ENCODE data around the gene KLHL13. TPM values are rescaled to one million over a fixed set of nuclear protein-coding genes. Genes with fewer than 3 reads are reported as not detected.

The KLHL13 gene
- total RNA-seq, 2 donors from 2014 or later, result 1.3 to 1.6 TPM

- DNase-seq (no peak), ATAC-seq (replicated peaks in 1 of 2) (no peak)
- no peak overlapping the region for H3K27ac Mint-ChIP-seq
- no peaks in the 10 kb centered on the region for H3K36me3 Mint-ChIP-seq (ENCODE audit: insufficient read depth in 2 of 2)
- no peaks in the 10 kb centered on the region for H3K27me3 Mint-ChIP-seq (ENCODE audit: low read depth)
- no peaks in the 10 kb centered on the region for H3K9me3 Mint-ChIP-seq
- H3K4me1 Mint-ChIP-seq (ENCODE audit: low read depth), result no peaks in the 10 kb centered on the region
- no peak overlapping the region for H3K4me3 Mint-ChIP-seq
Observed at GRCh38 chrX:117996918-117997480, 119.6 kb downstream of the KLHL13 start.

- H3K4me1 Mint-ChIP-seq (ENCODE audit: low read depth), result no peaks in the 10 kb centered on the region
- ATAC-seq (replicated peaks in 1 of 2) (no peak), DNase-seq (no peak)
- no peaks in the 10 kb centered on the region for H3K9me3 Mint-ChIP-seq
- H3K27ac Mint-ChIP-seq, result no peak overlapping the region
- no peak overlapping the region for H3K4me3 Mint-ChIP-seq
- no peaks in the 10 kb centered on the region for H3K27me3 Mint-ChIP-seq (ENCODE audit: low read depth)
- H3K36me3 Mint-ChIP-seq (ENCODE audit: insufficient read depth in 2 of 2), result no peaks in the 10 kb centered on the region
Observed at GRCh38 chrX:117996408-117996807, 120.2 kb downstream of the KLHL13 start.

- no peaks in the 10 kb centered on the region for H3K9me3 Mint-ChIP-seq
- no peaks in the 10 kb centered on the region for H3K4me1 Mint-ChIP-seq (ENCODE audit: low read depth)
- no peaks in the 10 kb centered on the region for H3K36me3 Mint-ChIP-seq (ENCODE audit: insufficient read depth in 2 of 2)
- no peak overlapping the region for H3K4me3 Mint-ChIP-seq
- DNase-seq, result no peak
- no peaks in the 10 kb centered on the region for H3K27me3 Mint-ChIP-seq (ENCODE audit: low read depth)
- ATAC-seq (replicated peaks in 1 of 2), result no peak
- no peak overlapping the region for H3K27ac Mint-ChIP-seq
Observed at GRCh38 chrX:117995378-117995777, 121.2 kb downstream of the KLHL13 start.

- no peak for ATAC-seq (replicated peaks in 1 of 2)
- Mint-ChIP-seq H3K9me3 (no peaks in the 10 kb centered on the region), H3K27me3 (ENCODE audit: low read depth) (no peaks in the 10 kb centered on the region), H3K36me3 (ENCODE audit: insufficient read depth in 2 of 2) (no peaks in the 10 kb centered on the region), H3K27ac (no peak overlapping the region), H3K4me1 (ENCODE audit: low read depth) (no peaks in the 10 kb centered on the region), H3K4me3 (no peak overlapping the region)
- DNase-seq, result no peak
Observed at GRCh38 chrX:117992192-117992723, 124.4 kb downstream of the KLHL13 start.

GRCh38 chrX:117990438-117990837 lies 126.2 kb downstream of the KLHL13 start:
- H3K27me3 Mint-ChIP-seq (ENCODE audit: low read depth), result no peaks in the 10 kb centered on the region
- H3K4me3 Mint-ChIP-seq, result no peak overlapping the region
- no peak for ATAC-seq (replicated peaks in 1 of 2)
- H3K27ac Mint-ChIP-seq, result no peak overlapping the region
- DNase-seq, result no peak
- no peaks in the 10 kb centered on the region for H3K4me1 Mint-ChIP-seq (ENCODE audit: low read depth)
- no peaks in the 10 kb centered on the region for H3K9me3 Mint-ChIP-seq
- no peaks in the 10 kb centered on the region for H3K36me3 Mint-ChIP-seq (ENCODE audit: insufficient read depth in 2 of 2)

GRCh38 chrX:117989512-117989911 lies 127.1 kb downstream of the KLHL13 start:
- Mint-ChIP-seq H3K36me3 (ENCODE audit: insufficient read depth in 2 of 2) (no peaks in the 10 kb centered on the region), H3K4me3 (no peak overlapping the region), H3K4me1 (ENCODE audit: low read depth) (no peaks in the 10 kb centered on the region), H3K27ac (no peak overlapping the region), H3K27me3 (ENCODE audit: low read depth) (no peaks in the 10 kb centered on the region), H3K9me3 (no peaks in the 10 kb centered on the region)
- ATAC-seq (replicated peaks in 1 of 2) (no peak), DNase-seq (no peak)

GRCh38 chrX:117987373-117987772 lies 129.2 kb downstream of the KLHL13 start:
- ATAC-seq (replicated peaks in 1 of 2), result no peak
- H3K36me3 Mint-ChIP-seq (ENCODE audit: insufficient read depth in 2 of 2), result no peaks in the 10 kb centered on the region
- no peak for DNase-seq
- H3K27ac Mint-ChIP-seq, result no peak overlapping the region
- H3K4me1 Mint-ChIP-seq (ENCODE audit: low read depth), result no peaks in the 10 kb centered on the region
- no peak overlapping the region for H3K4me3 Mint-ChIP-seq
- no peaks in the 10 kb centered on the region for H3K9me3 Mint-ChIP-seq
- no peaks in the 10 kb centered on the region for H3K27me3 Mint-ChIP-seq (ENCODE audit: low read depth)

GRCh38 chrX:117985241-117985640 lies 131.4 kb downstream of the KLHL13 start:
- H3K27ac Mint-ChIP-seq, result no peak overlapping the region
- no peaks in the 10 kb centered on the region for H3K36me3 Mint-ChIP-seq (ENCODE audit: insufficient read depth in 2 of 2)
- no peak overlapping the region for H3K4me3 Mint-ChIP-seq
- no peaks in the 10 kb centered on the region for H3K27me3 Mint-ChIP-seq (ENCODE audit: low read depth)
- no peaks in the 10 kb centered on the region for H3K4me1 Mint-ChIP-seq (ENCODE audit: low read depth)
- ATAC-seq (replicated peaks in 1 of 2) (no peak), DNase-seq (peak in 1 of 2 donors; percentile 0)
- H3K9me3 Mint-ChIP-seq, result no peaks in the 10 kb centered on the region

- Mint-ChIP-seq H3K27ac (no peak overlapping the region), H3K9me3 (peaks cover 0 to 2% of the 10 kb centered on the region in 2 donors), H3K27me3 (ENCODE audit: low read depth) (no peaks in the 10 kb centered on the region), H3K4me1 (ENCODE audit: low read depth) (no peaks in the 10 kb centered on the region), H3K4me3 (no peak overlapping the region), H3K36me3 (ENCODE audit: insufficient read depth in 2 of 2) (no peaks in the 10 kb centered on the region)
- no peak for DNase-seq
- no peak for ATAC-seq (replicated peaks in 1 of 2)
Observed at GRCh38 chrX:117982694-117983392, 133.8 kb downstream of the KLHL13 start.

GRCh38 chrX:117978402-117978801 lies 138.2 kb downstream of the KLHL13 start:
- H3K27ac Mint-ChIP-seq, result no peak overlapping the region

GRCh38 chrX:117977526-117977925 lies 139.1 kb downstream of the KLHL13 start:
- Mint-ChIP-seq H3K27me3 (ENCODE audit: low read depth) (no peaks in the 10 kb centered on the region), H3K27ac (no peak overlapping the region), H3K4me3 (no peak overlapping the region), H3K4me1 (ENCODE audit: low read depth) (no peaks in the 10 kb centered on the region), H3K9me3 (peaks cover 0 to 2% of the 10 kb centered on the region in 2 donors), H3K36me3 (ENCODE audit: insufficient read depth in 2 of 2) (no peaks in the 10 kb centered on the region)
- ATAC-seq (replicated peaks in 1 of 2), result no peak
- no peak for DNase-seq

More at GRCh38 chrX:117978402-117978801, 138.2 kb downstream of the KLHL13 start:
- Mint-ChIP-seq H3K4me1 (ENCODE audit: low read depth) (no peaks in the 10 kb centered on the region), H3K9me3 (peaks cover 0 to 2% of the 10 kb centered on the region in 2 donors), H3K4me3 (no peak overlapping the region), H3K36me3 (ENCODE audit: insufficient read depth in 2 of 2) (no peaks in the 10 kb centered on the region), H3K27me3 (ENCODE audit: low read depth) (no peaks in the 10 kb centered on the region)
- DNase-seq (no peak), ATAC-seq (replicated peaks in 1 of 2) (no peak)

- Mint-ChIP-seq H3K27me3 (ENCODE audit: low read depth) (no peaks in the 10 kb centered on the region), H3K4me1 (ENCODE audit: low read depth) (no peaks in the 10 kb centered on the region), H3K9me3 (peaks cover 0 to 2% of the 10 kb centered on the region in 2 donors), H3K27ac (no peak overlapping the region), H3K36me3 (ENCODE audit: insufficient read depth in 2 of 2) (no peaks in the 10 kb centered on the region), H3K4me3 (no peak overlapping the region)
- ATAC-seq (replicated peaks in 1 of 2) (no peak), DNase-seq (no peak)
Observed at GRCh38 chrX:117973110-117973807, 143.4 kb downstream of the KLHL13 start.

- Mint-ChIP-seq H3K9me3 (no peaks in the 10 kb centered on the region), H3K27me3 (ENCODE audit: low read depth) (no peaks in the 10 kb centered on the region), H3K27ac (no peak overlapping the region), H3K4me3 (no peak overlapping the region), H3K4me1 (ENCODE audit: low read depth) (no peaks in the 10 kb centered on the region), H3K36me3 (ENCODE audit: insufficient read depth in 2 of 2) (no peaks in the 10 kb centered on the region)
- ATAC-seq (replicated peaks in 1 of 2) (no peak), DNase-seq (no peak)
Observed at GRCh38 chrX:117972711-117973109, 143.9 kb downstream of the KLHL13 start.

Measured in activated T-cell treated with anti-CD3 and anti-CD28 coated beads, Interleukin-2, amount 50 U/mL, for 72 hours (primary cell).